GM12873 (cell line): ENCODE data around the gene RPH3AL.

Source experiments
- TF ChIP-seq, protein P1 (sequence below): IDR thresholded peaks from 2 replicates; pipeline ENCODE4 v1.5.1; 2012; ENCODE audit warnings: low read depth, mild to moderate bottlenecking, moderate library complexity, low read length, control low read depth; ENCODE audit not compliant: insufficient read depth; ENCODE audit errors: missing control alignments

The RPH3AL gene

DNA sequence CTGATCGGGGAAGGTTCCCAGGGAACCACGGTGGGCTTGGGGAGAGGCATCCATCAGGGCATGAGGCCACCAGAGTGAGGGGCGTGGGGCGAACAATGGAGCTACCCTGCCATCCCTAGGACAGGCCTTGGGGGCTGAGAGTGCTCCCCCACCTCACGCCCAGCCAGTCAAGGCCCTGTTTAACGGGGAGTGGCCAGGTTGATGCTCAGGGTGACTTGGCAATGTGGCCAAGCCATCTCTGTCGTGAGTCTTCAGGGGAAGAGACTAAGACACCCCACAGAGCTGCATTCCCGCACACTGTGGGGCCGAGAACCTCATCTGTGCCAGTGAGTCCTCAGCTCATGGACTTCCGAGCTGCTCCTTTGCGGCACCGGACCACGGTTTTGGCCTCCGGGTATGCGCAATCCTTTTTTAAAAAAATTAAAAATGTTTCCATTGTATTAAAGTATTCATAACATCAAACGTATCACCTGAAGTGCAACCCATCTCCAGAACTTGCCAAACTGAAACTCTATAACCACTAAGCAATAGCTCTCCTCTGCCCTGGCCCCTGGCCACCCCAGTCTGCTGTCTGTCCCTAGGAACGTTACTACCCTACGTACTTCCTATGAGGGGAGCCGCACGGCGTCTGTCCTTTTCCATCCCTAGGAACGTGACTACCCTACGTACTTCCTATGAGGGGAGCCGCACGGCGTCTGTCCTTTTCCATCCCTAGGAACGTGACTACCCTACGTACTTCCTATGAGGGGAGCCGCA, 99.3 kb downstream of the RPH3AL start:
- TF ChIP-seq, protein P1, sequence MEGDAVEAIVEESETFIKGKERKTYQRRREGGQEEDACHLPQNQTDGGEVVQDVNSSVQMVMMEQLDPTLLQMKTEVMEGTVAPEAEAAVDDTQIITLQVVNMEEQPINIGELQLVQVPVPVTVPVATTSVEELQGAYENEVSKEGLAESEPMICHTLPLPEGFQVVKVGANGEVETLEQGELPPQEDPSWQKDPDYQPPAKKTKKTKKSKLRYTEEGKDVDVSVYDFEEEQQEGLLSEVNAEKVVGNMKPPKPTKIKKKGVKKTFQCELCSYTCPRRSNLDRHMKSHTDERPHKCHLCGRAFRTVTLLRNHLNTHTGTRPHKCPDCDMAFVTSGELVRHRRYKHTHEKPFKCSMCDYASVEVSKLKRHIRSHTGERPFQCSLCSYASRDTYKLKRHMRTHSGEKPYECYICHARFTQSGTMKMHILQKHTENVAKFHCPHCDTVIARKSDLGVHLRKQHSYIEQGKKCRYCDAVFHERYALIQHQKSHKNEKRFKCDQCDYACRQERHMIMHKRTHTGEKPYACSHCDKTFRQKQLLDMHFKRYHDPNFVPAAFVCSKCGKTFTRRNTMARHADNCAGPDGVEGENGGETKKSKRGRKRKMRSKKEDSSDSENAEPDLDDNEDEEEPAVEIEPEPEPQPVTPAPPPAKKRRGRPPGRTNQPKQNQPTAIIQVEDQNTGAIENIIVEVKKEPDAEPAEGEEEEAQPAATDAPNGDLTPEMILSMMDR: no peak

DNA sequence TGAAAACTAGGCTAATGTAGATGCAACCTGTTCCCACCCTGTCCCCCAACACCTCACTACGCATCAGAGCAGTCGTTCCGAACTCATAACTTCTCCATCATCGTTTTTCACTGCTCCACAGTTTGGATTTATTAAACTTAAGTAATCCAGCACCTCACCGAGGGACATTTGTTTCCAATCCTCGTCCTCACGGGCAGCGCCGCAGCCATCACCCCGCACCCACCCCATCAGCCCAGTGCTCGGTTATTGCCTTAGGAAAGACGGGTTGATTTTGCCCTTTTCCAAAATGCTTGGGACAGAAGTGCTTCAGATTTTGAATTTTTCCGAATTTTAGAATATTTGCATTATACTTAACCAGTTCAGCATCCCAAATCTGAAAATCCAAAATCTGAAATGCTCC, 100.2 kb downstream of the RPH3AL start:
- TF ChIP-seq, protein P1: no peak

DNA sequence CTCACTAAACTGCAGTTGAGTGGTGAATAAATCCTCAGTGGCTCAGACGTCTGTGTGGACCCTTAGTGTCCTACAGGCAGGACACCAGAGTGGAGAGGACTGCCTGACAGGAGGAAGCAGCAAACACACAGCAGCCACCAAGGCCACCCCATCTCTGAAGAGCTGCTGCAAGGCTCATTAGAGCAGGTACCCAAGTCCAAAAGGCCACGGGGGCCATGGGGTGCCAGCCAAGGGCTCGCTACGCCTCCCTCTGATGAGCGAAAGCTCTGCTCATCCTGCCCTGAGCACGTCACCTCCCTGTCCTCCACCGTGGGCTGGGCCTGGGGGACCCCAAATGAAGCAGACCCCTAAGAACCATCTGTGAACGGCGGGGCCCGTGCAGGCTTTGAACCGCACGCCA, 101.1 kb downstream of the RPH3AL start:
- TF ChIP-seq, protein P1: no peak

DNA sequence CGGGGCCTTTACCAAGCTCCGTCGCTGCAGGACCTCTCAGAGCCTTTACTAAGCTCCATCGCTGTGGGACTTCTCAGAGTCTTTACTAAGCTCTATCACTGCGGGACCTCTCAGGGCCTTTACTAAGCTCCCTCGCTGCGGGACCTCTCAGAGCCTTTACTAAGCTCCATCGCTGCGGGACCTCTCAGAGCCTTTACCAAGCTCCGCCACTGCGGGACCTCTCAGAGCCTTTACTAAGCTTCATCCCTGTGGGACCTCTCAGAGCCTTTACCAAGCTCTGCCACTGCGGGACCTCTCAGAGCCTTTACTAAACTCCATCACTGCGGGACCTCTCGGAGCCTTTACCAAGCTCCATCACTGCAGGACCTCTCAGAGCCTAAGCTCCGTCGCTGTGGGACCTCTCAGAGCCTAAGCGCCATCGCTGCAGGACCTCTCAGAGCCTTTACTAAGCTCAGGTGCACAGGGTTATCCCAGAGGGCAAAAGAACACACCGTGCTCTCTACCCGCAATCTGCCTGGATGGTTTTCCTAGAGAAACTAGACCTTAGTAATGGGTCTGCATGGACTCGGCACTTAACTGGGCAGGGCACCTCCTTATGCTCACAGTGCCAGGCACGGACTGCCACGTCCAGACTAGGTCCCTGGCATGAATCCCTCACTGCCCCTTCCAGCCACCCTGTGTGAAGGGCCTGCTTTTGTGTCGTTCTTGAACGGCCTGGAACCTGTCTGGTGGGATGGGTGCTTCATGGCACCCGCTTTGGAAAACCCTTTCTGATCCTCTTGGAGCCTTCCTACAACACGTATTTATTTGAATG, 101.9 kb downstream of the RPH3AL start:
- TF ChIP-seq, protein P1: no peak

DNA sequence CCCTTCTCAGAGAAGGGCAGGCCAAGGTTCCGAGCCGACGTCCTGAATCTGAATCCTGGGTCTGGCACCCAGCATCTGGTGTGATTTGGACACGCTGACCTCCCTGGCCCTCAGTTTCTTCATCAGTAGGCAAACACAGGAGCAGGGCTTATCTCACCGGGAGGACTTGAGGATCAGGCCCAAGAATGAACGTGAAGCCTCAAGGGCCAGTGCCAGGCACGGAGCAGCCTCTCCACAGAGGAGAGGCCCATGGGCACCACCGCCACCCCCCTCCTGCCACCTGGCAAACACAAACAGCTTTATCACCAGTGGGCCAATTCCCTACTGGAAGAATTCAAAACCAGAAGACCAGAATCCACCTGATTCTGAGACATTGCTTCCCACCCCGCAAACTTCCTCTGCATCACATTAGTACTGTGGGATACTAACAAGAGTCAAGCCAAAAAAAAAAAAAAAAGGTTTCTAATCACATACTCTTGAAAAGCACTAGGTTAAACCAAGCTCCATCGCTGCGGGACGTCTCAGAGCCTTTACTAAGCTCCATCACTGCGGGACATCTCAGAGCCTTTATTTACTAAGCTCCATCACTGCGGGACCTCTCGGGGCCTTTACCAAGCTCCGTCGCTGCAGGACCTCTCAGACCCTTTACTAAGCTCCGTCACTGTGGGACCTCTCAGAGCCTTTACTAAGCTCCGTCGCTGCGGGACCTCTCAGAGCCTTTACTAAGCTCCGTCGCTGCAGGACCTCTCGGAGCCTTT, 103.2 kb downstream of the RPH3AL start:
- TF ChIP-seq, protein P1: no peak

DNA sequence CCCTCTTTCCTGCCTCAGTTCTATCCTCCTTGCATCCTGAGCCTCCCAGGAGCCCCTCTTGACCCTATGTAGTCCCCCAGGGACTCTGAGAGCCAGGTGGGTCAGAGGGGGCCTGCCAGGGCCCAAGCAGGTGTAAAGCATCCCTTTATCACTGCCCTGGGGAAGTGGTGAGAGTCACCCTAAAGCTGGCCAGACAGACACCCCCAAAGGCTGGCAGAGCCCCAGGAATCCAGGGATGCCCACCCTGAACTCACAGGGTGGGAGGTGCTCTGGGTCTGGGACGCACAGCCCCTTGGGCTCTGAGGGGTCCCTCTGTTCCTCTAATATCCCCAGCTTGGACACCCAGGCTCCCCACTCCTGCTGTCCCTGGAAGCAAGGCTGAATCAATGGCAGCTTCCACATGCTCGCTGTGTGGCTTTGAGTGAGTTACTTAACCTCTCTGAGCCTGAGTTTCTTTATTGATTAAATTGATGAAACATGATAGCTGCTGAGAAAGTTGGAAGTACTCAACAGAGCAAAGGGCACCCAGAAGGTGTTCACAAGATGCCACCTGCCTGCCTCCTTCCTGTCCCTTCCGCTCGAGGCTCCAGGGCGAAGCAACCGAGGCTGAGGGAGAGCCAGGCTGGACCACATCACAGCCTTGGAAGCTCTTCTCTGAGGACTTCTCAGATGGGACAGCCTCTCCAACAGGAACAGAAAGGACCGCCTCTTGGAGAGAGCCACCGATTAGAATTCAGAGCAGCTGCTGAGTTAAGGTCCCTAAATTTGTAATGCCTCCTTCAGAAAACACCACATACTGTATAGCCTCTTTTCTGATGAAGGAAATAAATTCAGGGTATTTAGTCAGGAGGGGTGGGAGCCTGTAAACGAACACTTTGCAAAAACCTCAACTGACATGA, 104.0 kb downstream of the RPH3AL start:
- TF ChIP-seq, protein P1: no peak
